Measurements from ENCODE around the gene PAFAH1B1.

Gene PAFAH1B1

GRCh38 chr17:2722611-2723010, 129.2 kb downstream of the PAFAH1B1 start:
- TF ChIP-seq, protein P1, sequence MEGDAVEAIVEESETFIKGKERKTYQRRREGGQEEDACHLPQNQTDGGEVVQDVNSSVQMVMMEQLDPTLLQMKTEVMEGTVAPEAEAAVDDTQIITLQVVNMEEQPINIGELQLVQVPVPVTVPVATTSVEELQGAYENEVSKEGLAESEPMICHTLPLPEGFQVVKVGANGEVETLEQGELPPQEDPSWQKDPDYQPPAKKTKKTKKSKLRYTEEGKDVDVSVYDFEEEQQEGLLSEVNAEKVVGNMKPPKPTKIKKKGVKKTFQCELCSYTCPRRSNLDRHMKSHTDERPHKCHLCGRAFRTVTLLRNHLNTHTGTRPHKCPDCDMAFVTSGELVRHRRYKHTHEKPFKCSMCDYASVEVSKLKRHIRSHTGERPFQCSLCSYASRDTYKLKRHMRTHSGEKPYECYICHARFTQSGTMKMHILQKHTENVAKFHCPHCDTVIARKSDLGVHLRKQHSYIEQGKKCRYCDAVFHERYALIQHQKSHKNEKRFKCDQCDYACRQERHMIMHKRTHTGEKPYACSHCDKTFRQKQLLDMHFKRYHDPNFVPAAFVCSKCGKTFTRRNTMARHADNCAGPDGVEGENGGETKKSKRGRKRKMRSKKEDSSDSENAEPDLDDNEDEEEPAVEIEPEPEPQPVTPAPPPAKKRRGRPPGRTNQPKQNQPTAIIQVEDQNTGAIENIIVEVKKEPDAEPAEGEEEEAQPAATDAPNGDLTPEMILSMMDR (IDR thresholded peaks at IDR 0.05; ENCODE audit: insufficient read depth, low read length, missing control alignments), result no peak
- POLR2A ChIA-PET, result no interaction called here
- CTCF ChIA-PET, result no interaction called here
- no peak overlapping the region for H3K4me3 ChIP-seq (ENCODE audit: low read depth, low read length)
- no peak for DNase-seq (ENCODE audit: low read depth, low spot score)

GRCh38 chr17:2723505-2723996, 130.1 kb downstream of the PAFAH1B1 start:
- POLR2A ChIA-PET, result no interaction called here
- no peak overlapping the region for H3K4me3 ChIP-seq (ENCODE audit: low read depth, low read length)
- no peak for DNase-seq (ENCODE audit: low read depth, low spot score)
- CTCF ChIA-PET, result interaction anchor here (1.0 kb wide), 1 partner anchor 131 kb away, joined by 3 read pairs; no protein-coding TSS in a partner anchor
- TF ChIP-seq, protein P1 (IDR thresholded peaks at IDR 0.05; ENCODE audit: insufficient read depth, low read length, missing control alignments), result no peak

DNA sequence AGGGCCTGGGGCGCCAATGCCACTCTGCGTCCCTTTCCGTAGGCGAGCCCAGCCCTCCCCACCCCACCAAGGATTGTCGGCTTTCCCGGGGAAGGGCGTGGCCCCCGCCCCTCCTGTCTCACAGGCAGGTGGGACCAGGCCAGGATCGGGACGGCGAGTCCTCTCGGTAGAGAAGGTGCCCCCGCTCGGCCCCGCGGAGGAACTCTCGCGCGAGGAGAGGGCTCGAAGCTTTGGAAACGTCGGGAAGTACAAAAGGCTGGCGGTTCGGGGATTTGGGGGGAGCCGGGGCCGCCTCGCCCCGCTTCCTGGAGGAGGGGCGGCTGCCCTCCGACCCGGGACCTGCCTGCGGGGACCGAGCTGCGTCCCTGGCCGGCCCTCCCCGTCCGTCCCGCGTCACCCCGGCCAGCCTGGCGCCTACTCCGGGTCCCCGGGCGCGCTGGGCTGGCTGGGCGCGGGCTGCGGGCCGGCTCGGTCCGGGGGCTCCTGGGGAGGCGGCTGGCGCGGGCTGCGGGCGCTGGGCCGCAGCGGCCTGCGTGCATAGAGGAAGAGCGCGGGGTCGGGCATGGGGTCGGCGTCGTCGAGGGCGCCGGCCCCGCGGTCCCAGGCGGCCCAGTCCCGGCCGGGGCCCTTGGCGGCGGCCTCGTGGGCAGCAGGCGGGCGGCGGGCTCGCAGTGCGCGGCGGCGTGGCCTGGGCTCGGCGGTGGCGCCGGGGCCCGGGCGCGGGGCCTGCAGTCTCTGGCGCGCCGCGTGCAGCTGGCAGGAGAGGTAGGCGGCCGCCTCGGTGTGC, 130.7 kb downstream of the PAFAH1B1 start:
- ChIA-PET CTCF (interaction anchor here (0.6 to 1.0 kb wide), 2 partner anchors 97 to 132 kb away, joined by 3 read pairs; no protein-coding TSS in a partner anchor), POLR2A (interaction anchor here (1.1 kb wide), 1 partner anchor 14 kb away, joined by 3 read pairs; no protein-coding TSS in a partner anchor)
- no peak for DNase-seq (ENCODE audit: low read depth, low spot score)
- TF ChIP-seq, protein P1 (IDR thresholded peaks at IDR 0.05; ENCODE audit: insufficient read depth, low read length, missing control alignments), result no peak
- H3K4me3 ChIP-seq (ENCODE audit: low read depth, low read length), result no peak overlapping the region

DNA sequence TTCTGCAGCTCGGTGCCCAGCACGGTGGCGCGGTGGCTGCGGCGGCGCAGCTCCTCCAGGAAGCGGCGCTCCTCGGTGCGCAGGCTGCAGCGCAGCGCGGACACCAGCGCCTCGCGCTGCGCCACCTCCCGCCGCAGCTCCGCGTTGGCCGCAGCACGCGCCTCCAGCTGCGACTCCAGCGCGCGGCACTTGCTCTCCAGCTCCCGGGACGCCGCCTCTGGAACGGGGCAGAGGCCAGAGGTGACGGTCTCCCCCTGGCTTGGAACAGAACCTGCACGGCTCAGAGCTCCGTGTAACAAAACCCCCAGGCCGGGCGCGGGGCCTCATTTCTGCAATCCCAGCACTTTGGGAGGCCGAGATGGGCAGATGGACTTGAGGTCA, 131.3 kb downstream of the PAFAH1B1 start:
- TF ChIP-seq, protein P1 (IDR thresholded peaks at IDR 0.05; ENCODE audit: insufficient read depth, low read length, missing control alignments), result no peak
- no peak overlapping the region for H3K4me3 ChIP-seq (ENCODE audit: low read depth, low read length)
- CTCF ChIA-PET, result interaction anchor here (0.6 to 1.0 kb wide), 2 partner anchors 97 to 132 kb away, joined by 3 read pairs; no protein-coding TSS in a partner anchor
- DNase-seq (ENCODE audit: low read depth, low spot score), result no peak
- POLR2A ChIA-PET, result interaction anchor here (1.1 kb wide), 1 partner anchor 14 kb away, joined by 3 read pairs; no protein-coding TSS in a partner anchor

DNA sequence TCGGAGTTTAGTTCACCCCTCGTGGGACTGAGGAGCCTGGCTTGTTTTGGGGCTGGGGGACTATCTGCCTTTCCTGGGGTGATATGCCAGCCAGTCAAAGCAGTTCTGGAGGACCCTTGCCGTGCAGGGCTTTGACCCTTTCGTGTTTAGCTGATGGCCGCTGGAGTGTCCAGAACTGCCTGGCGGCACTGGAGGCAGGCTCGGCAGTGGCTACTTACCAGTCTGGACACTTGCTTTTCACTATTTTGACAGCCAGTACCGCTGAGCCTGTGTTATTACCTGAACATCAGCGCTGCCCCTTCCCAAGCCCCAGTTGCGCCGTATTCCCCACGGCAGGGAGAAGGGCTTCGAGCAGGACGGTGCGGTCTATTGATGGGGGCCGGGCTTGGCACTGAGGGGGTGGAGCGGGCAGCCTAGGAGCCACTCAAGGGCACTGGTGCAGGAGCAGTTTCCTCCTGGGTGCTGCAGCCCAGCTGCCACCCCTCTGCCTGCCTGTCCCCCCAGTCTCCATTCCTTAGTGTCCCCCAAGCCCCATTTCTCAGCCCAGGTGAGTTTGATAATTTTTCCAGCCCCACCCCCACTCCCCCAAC, 137.4 kb downstream of the PAFAH1B1 start:
- H3K4me3 ChIP-seq (ENCODE audit: low read depth, low read length), result no peak overlapping the region
- CTCF ChIA-PET, result no interaction called here
- POLR2A ChIA-PET, result no interaction called here
- DNase-seq (ENCODE audit: low read depth, low spot score), result no peak
- TF ChIP-seq, protein P1 (IDR thresholded peaks at IDR 0.05; ENCODE audit: insufficient read depth, low read length, missing control alignments), result no peak

GRCh38 chr17:2731807-2732206, 138.4 kb downstream of the PAFAH1B1 start:
- ChIA-PET POLR2A (no interaction called here), CTCF (no interaction called here)
- TF ChIP-seq, protein P1 (IDR thresholded peaks at IDR 0.05; ENCODE audit: insufficient read depth, low read length, missing control alignments), result no peak
- H3K4me3 ChIP-seq (ENCODE audit: low read depth, low read length), result no peak overlapping the region
- no peak for DNase-seq (ENCODE audit: low read depth, low spot score)
